Kidney capillary endothelial cell (primary cell): ENCODE results near the gene EPM2A.
A peak's percentile ranks its signal among the peaks of the same experiment; 100 is the strongest.
"Not testable (repeated sequence)": the region's sequence is repeated elsewhere in the genome, so short reads cannot be mapped to it uniquely, and the experiment has no call there.

Source experiments
- DNase-seq: peaks from one replicate; pipeline ENCODE4 v3.0.0-alpha.2; 2018; ENCODE audit warnings: low spot score

The EPM2A gene

GRCh38 chr6:145735356-145736165 lies at the start of gene EPM2A:
EPM2A (minus strand) TSS chr6:145735520; CDS start chr6:145735498, 22 bp downstream.
- peak; percentile 69 for DNase-seq

DNA sequence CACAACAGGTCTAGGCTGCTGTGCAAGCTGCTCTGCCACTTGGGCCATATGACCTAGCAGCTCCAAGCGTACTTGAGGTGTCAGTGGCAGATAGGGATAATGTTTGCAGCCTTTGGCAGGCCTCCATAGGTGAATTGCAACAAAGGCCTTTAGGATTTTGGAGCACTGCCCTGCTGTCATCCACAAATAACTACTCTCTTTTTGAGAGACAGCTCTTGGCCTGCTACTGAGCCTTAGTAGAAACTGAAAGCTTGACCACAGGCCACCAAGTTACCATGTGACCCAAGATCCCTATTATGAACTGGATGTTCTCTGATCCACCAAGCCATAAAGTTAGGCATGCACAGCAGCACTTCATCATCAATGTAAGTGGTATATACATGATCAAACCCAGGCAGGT lies 49.4 kb upstream of the EPM2A start:
- no peak for DNase-seq

DNA sequence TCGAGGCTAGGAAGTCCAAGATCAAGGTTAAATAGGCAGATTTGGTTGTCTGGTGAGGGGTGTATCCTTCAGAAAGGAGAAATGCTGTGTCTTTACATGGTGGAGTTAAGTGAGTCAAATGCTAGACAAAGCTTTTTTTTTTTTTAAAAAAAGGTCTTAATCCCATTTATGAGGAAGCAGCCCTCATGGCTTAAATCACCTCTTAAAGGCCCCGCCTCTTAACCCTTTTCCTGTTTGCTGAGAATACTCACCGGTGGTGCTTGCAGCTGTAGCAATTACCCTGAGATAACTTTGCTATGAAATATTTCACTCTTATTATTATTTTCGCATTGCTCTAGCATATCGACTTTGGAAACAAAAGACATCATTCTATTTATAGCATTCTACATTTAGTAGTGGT lies 48.5 kb upstream of the EPM2A start:
- no peak for DNase-seq

GRCh38 chr6:145772846-145773245 lies 37.5 kb upstream of the EPM2A start:
- no peak for DNase-seq

DNA sequence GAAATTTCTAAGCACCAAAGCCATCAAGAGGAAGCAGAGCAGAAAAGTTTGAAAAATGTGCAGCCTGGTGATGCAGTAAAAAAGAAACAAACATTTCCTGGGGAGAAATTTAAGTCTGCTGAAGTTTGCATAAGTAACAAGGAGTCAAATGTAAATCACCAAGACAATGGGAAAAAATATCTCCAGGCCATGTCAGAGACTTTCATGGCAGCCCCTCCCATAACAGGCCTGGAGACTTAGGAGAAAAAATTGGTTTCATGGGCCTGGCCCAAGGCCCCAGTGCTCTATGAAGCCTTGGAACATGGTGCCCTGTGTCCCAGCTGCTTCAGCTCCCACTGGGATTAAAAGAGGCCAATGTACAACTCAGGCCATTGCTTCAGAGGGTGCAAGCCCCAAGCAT lies 30.1 kb upstream of the EPM2A start:
- no peak for DNase-seq

GRCh38 chr6:145763742-145764141 lies 28.4 kb upstream of the EPM2A start:
- no peak for DNase-seq

- no peak for DNase-seq
Measured at GRCh38 chr6:145761584-145761983, 26.3 kb upstream of the EPM2A start.

GRCh38 chr6:145758113-145758512 lies 22.8 kb upstream of the EPM2A start:
- no peak for DNase-seq

DNA sequence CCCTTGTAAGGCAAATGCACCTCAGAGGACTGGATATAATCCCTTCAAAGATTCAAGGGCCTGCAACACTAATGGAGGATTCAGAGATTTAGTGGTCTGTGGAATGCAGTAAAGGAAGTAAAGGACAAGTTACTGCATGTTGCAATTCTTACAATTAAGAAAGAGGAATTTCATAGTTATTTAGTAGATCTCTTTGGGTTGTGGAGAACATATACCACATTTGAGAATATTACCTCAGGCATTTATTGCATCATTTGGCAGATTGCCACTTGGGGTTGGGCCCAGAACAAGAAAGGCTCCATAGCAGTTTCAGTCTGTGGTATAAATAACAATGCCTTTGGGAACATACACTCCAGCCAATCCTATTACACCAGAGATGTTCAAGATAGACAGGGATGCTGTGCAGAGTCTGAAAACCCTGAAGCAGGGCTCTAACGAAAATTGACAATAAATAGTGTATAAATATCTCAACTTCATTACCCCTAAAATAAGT lies 20.9 kb upstream of the EPM2A start:
- DNase-seq, result peak; percentile 8

GRCh38 chr6:145755682-145756081 lies 20.4 kb upstream of the EPM2A start:
- no peak for DNase-seq

DNA sequence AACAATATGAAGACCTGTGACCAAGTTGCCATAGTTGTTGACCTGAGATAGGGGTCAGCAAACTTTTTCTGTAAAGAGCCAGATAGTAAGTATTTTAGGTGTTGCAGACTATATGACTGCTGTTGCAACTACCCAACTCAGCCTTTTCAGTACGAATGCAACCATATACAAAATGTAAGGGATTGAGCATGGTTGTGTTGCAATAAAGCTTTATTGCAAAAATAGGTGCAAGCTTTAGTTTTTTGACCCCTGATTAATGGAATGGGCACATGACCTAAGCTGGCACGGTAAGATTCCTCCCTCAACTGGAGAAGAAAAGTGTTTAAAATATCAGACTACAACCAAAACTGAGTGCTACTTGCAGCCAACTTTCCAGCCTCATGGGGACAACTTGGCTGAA lies 17.3 kb upstream of the EPM2A start:
- no peak for DNase-seq

DNA sequence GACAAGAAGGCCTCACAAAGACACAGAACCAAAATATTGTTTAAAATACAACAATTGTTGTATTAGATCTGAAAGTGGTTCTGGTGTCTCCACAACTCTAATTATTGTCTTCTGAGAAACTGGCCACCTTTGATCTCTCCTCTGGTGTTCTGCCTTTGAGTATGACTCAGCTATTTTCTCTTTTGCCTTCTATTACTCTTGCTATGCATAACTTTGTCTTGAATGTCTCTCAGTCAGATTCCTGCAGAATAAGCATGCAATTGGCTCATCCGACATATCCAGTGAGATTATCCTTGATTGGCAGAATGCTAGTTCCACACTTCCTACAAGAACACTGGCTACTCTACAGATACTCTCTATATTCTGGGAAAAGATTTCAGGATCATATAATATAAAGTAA lies 14.3 kb upstream of the EPM2A start:
- peak; percentile 23 for DNase-seq

- no peak for DNase-seq
Measured at GRCh38 chr6:145745861-145746260, 10.5 kb upstream of the EPM2A start.

- DNase-seq, result no peak
Measured at GRCh38 chr6:145744619-145745018, 9.3 kb upstream of the EPM2A start.

- DNase-seq, result no peak
Measured at GRCh38 chr6:145743332-145743731, 8.0 kb upstream of the EPM2A start.

- DNase-seq, result not testable (repeated sequence)
Measured at GRCh38 chr6:145742472-145742871, 7.2 kb upstream of the EPM2A start.

DNA sequence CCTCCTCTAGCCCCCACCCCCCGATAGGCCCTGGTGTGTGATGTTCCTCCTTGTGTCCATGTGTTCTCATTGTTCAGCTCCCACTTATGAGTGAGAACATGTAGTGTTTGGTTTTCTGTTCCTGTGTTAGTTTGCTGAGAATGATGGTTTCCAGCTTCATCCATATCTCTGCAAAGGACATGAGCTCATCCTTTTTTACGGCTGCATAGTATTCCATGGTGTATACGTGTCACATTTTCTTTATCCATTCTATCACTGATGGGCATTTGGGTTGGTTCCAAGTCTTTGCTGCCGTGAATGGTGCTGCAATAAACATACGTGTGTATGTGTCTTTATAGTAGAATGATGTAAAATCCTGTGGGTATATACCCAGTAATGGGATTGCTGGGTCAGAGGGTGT lies 4.4 kb upstream of the EPM2A start:
- DNase-seq, result not testable (repeated sequence)

- no peak for DNase-seq
Measured at GRCh38 chr6:145738265-145738664, 2.9 kb upstream of the EPM2A start.

GRCh38 chr6:145736661-145737144 lies 1.4 kb upstream of the EPM2A start:
- no peak for DNase-seq

DNA sequence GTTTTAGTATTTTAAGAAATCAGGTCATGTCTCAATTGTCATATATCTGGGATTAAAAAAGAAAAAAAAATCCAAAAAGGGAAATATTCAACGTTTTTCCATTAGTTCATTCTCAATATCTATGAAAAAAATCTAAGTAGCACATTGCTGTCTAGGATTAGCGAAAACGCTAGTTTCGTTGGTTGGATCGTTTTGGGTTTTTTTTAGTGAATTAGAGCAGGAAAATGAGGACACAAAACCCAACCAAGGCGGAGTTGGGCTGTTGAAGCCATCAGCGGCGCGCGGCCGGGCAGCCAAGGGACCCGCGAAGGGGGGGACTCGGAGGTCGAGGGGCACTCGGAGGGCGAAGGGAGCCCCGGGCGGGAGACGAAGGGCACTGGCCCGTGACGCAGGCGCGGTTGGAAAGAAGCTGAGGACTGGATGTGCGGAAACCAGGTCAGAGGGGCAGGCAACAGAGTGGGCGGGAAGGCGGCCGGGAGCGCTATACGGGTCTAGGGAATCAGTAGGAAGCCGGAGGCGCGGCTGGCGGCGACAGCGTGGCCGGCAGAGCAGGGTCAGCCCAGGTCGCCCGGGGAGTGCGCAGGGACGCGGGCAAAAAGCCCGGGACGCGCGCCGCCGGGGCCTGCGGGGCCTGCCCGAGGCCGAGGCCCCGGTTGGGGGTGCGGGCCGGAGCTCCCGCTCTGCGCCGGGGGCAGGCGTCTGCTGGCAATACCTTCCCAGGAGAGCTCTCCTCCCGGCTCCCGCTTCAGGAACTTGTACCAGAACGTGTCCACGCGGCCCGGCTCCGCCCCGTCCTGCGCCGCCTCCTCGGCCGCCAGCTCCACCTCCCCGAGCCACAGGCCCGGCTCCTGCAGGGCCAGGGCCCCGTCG lies 599 bp downstream of the EPM2A start:
- peak; percentile 86 for DNase-seq

- DNase-seq, result peak; percentile 11
Measured at GRCh38 chr6:145733810-145734209, 1.5 kb downstream of the EPM2A start.

DNA sequence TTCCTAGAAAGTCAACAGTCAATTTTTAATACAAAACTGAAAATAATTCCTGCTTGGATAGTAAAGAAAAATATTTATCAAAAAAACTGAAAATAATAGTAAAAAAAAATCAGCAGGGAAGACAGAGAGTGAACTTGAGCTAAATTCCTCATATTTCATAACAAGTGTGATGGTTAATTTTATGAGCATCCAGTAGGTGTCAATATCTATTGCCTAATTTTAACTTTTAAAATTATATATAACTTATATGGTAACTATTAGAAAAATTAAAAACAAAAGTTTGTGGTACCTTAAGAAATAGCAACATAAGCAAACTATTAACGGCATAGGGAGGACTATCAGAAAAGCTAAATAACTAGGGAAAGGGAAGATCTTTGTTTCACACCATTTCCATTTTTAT lies 2.1 kb downstream of the EPM2A start:
- DNase-seq, result no peak

- no peak for DNase-seq
Measured at GRCh38 chr6:145731447-145731846, 3.9 kb downstream of the EPM2A start.
